OCI-LY1 (cell line): ENCODE data around the gene IQCF6.

Experiments
- H2AFZ ChIP-seq: fragments of 200-600 bp; sonication (generic), shearing (Covaris generic); 2 replicates; pipeline ENCODE4 v1.6.0; 2014; ENCODE audit warnings: antibody characterized with exemption, mild to moderate bottlenecking, low read length
- H3F3A ChIP-seq: fragments of 200-600 bp; sonication (generic), shearing (Covaris generic); 2 replicates; pipeline ENCODE4 v1.6.0; 2014; ENCODE audit warnings: mild to moderate bottlenecking, antibody characterized with exemption, low read length, moderate library complexity; ENCODE audit not compliant: insufficient read depth
- H3K27ac ChIP-seq: fragments of 200-600 bp; sonication (generic); 2 replicates; pipeline ENCODE4 v1.5.1; 2014; ENCODE audit warnings: low read length, mixed run types, mild to moderate bottlenecking, low read depth; ENCODE audit not compliant: poor library complexity, severe bottlenecking
- H3K27me3 ChIP-seq: fragments of 200-600 bp; sonication (generic); 2 replicates; pipeline ENCODE4 v1.6.0; 2014; ENCODE audit warnings: antibody characterized with exemption, mild to moderate bottlenecking, low read length, moderate library complexity; ENCODE audit not compliant: insufficient read depth
- H3K36me3 ChIP-seq: fragments of 200-600 bp; sonication (generic); 2 replicates; pipeline ENCODE4 v1.6.1; 2014; ENCODE audit warnings: mild to moderate bottlenecking, antibody characterized with exemption, low read length, moderate library complexity, mixed read lengths; ENCODE audit not compliant: insufficient read depth
- H3K4me1 ChIP-seq: fragments of 200-600 bp; sonication (generic); 2 replicates; pipeline ENCODE4 v1.5.1; 2014; ENCODE audit warnings: mild to moderate bottlenecking, low read length, moderate library complexity; ENCODE audit not compliant: insufficient read depth, severe bottlenecking
- H3K4me2 ChIP-seq: fragments of 200-600 bp; sonication (generic), shearing (Covaris generic); 2 replicates; pipeline ENCODE4 v1.6.1; 2014; ENCODE audit warnings: low read length
- H3K4me3 ChIP-seq: fragments of 200-600 bp; sonication (generic); 2 replicates; pipeline ENCODE4 v1.5.1; 2014; ENCODE audit warnings: low read length, low read depth, mild to moderate bottlenecking, mixed read lengths; ENCODE audit not compliant: poor library complexity, severe bottlenecking
- H3K79me2 ChIP-seq: fragments of 200-600 bp; shearing (Covaris generic); 2 replicates; pipeline ENCODE4 v1.6.1; 2016; ENCODE audit warnings: mixed run types, low read length, mixed read lengths; ENCODE audit not compliant: insufficient read depth
- H3K9ac ChIP-seq: fragments of 200-600 bp; sonication (generic), shearing (Covaris generic); 2 replicates; pipeline ENCODE4 v1.6.1; 2014; ENCODE audit warnings: mild to moderate bottlenecking, low read length, mixed read lengths
- H3K9me2 ChIP-seq: fragments of 200-600 bp; sonication (generic), shearing (Covaris generic); 2 replicates; pipeline ENCODE4 v1.6.1; 2014; ENCODE audit warnings: low read depth, mild to moderate bottlenecking, low read length, mixed read lengths
- H3K9me3 ChIP-seq: fragments of 200-600 bp; shearing (Covaris generic); 2 replicates; pipeline ENCODE4 v1.6.1; 2014; ENCODE audit warnings: low read length, mixed read lengths
- H4K20me1 ChIP-seq: fragments of 200-600 bp; sonication (generic), shearing (Covaris generic); 2 replicates; pipeline ENCODE4 v1.6.0; 2016; ENCODE audit warnings: mild to moderate bottlenecking, low read length; ENCODE audit not compliant: insufficient read depth
- EZH2 ChIP-seq: fragments of 200-600 bp; sonication (generic), shearing (Covaris generic); IDR thresholded peaks from 2 replicates; pipeline ENCODE4 v1.8.0; 2017; ENCODE audit warnings: borderline replicate concordance, mixed run types, mild to moderate bottlenecking, antibody characterized with exemption, low read length, moderate library complexity, mixed read lengths
- TF ChIP-seq, protein P1 (sequence below): fragments of 200-600 bp; sonication (generic), shearing (Covaris generic); IDR thresholded peaks from 2 replicates; pipeline ENCODE4 v1.5.1; 2017; ENCODE audit warnings: mild to moderate bottlenecking, antibody characterized with exemption, low read length, moderate library complexity, mixed read lengths

IQCF6 gene

DNA sequence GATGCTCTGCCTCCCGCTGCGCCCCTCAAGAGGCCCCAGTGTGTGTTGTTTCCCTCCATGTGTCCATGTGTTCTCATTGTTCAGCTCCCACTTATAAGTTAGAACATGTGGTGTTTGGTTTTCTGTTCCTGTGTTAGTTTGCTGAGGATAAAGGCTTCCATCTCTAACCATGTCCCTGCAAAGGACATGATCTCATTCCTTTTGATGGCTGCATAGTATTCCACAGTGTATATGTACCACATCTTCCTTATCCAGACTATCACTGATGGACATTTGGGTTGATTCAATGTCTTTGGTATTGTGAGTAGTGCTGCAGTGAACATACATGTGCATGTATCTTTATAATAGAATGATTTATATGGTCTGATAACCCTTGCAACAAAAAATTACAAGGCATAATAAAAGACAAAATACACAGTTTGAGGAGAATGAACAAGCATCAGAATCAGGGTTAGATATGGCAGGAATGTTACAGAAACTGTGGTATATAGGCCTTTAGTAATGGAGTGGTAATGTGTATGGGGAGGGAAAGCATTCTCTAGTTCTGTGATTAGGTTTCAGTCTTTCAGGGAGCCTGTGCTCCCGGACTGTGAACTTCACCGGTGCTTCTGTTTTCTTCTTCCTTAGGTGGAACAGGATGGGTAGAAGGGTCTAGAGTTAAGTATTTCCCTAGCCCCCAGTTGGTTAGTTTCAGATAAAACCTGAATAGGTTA lies 45.0 kb downstream of the IQCF6 start:
- Histone ChIP-seq H3K4me2 (no peak overlapping the region), H2AFZ (no peak overlapping the region)

GRCh38 chr3:51729042-51729633 lies 49.9 kb downstream of the IQCF6 start:
- Histone ChIP-seq H3K27ac (no peak overlapping the region), H3K36me3 (no peaks in the 10 kb centered on the region), H3K4me2 (no peak overlapping the region), H3F3A (no peaks in the 10 kb centered on the region), H3K79me2 (no peaks in the 10 kb centered on the region), H3K9me3 (no peaks in the 10 kb centered on the region), H3K9ac (no peak overlapping the region), H3K27me3 (no peaks in the 10 kb centered on the region), H4K20me1 (no peaks in the 10 kb centered on the region), H3K4me1 (no peaks in the 10 kb centered on the region), H2AFZ (no peak overlapping the region), H3K9me2 (no peaks in the 10 kb centered on the region), H3K4me3 (no peak overlapping the region)
- no peak for TF ChIP-seq EZH2
- TF ChIP-seq, protein P1, sequence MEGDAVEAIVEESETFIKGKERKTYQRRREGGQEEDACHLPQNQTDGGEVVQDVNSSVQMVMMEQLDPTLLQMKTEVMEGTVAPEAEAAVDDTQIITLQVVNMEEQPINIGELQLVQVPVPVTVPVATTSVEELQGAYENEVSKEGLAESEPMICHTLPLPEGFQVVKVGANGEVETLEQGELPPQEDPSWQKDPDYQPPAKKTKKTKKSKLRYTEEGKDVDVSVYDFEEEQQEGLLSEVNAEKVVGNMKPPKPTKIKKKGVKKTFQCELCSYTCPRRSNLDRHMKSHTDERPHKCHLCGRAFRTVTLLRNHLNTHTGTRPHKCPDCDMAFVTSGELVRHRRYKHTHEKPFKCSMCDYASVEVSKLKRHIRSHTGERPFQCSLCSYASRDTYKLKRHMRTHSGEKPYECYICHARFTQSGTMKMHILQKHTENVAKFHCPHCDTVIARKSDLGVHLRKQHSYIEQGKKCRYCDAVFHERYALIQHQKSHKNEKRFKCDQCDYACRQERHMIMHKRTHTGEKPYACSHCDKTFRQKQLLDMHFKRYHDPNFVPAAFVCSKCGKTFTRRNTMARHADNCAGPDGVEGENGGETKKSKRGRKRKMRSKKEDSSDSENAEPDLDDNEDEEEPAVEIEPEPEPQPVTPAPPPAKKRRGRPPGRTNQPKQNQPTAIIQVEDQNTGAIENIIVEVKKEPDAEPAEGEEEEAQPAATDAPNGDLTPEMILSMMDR = no peak

More for the DNA sequence above, 45.0 kb downstream of the IQCF6 start:
- H3K36me3 ChIP-seq = no peaks in the 10 kb centered on the region
- H3K4me3 ChIP-seq = no peak overlapping the region
- TF ChIP-seq, protein P1 = no peak
- no peak for TF ChIP-seq EZH2
- H3K79me2 ChIP-seq = no peaks in the 10 kb centered on the region
- no peaks in the 10 kb centered on the region for H3F3A ChIP-seq
- H3K9me2 ChIP-seq = no peaks in the 10 kb centered on the region
- H3K27ac ChIP-seq = no peak overlapping the region
- H3K27me3 ChIP-seq = no peaks in the 10 kb centered on the region
- no peaks in the 10 kb centered on the region for H3K4me1 ChIP-seq
- no peak overlapping the region for H3K9ac ChIP-seq
- H4K20me1 ChIP-seq = no peaks in the 10 kb centered on the region
- H3K9me3 ChIP-seq = no peaks in the 10 kb centered on the region
